AG04449 (cell line): Measurements from ENCODE around the gene C1QTNF7.

ENCODE experiments used
- CTCF ChIA-PET: fragments of 350-600 bp; formaldehyde crosslinking; extraction: SDS; loops from one replicate; lab custom pipeline; 2021; ENCODE audit warnings: antibody characterized with exemption; lab: Yijun Ruan, JAX
- POLR2A ChIA-PET: fragments of 400-600, 350-600 bp; formaldehyde crosslinking; extraction: SDS; loops from one replicate; lab custom pipeline; 2020; ENCODE audit warnings: antibody characterized with exemption, inconsistent platforms; lab: Yijun Ruan, JAX
- DNase-seq: peaks from one replicate; pipeline ENCODE4 v3.0.0-alpha.2; 2010; ENCODE audit warnings: low read depth, low spot score
- H3K4me3 ChIP-seq: 2 replicates; pipeline ENCODE4 v1.5.1; 2011; ENCODE audit warnings: low read depth, mild to moderate bottlenecking, control low read depth, low read length
- TF ChIP-seq, protein P1 (sequence below): IDR thresholded peaks from one replicate; pipeline ENCODE4 v1.5.1; 2011; ENCODE audit warnings: mild to moderate bottlenecking, moderate library complexity, low read length, control low read depth, inconsistent platforms; ENCODE audit not compliant: insufficient read depth; ENCODE audit errors: missing control alignments

The C1QTNF7 gene

GRCh38 chr4:15385515-15385914 is 42.3 kb upstream of the C1QTNF7 start:
- POLR2A ChIA-PET, result no interaction called here
- no peak overlapping the region for H3K4me3 ChIP-seq
- no peak for DNase-seq
- TF ChIP-seq, protein P1, sequence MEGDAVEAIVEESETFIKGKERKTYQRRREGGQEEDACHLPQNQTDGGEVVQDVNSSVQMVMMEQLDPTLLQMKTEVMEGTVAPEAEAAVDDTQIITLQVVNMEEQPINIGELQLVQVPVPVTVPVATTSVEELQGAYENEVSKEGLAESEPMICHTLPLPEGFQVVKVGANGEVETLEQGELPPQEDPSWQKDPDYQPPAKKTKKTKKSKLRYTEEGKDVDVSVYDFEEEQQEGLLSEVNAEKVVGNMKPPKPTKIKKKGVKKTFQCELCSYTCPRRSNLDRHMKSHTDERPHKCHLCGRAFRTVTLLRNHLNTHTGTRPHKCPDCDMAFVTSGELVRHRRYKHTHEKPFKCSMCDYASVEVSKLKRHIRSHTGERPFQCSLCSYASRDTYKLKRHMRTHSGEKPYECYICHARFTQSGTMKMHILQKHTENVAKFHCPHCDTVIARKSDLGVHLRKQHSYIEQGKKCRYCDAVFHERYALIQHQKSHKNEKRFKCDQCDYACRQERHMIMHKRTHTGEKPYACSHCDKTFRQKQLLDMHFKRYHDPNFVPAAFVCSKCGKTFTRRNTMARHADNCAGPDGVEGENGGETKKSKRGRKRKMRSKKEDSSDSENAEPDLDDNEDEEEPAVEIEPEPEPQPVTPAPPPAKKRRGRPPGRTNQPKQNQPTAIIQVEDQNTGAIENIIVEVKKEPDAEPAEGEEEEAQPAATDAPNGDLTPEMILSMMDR, result no peak
- CTCF ChIA-PET, result interaction anchor here (1.0 to 4.1 kb wide), 3 partner anchors 11 to 147 kb away, joined by 3 to 35 read pairs (median 4); no protein-coding TSS in a partner anchor

DNA sequence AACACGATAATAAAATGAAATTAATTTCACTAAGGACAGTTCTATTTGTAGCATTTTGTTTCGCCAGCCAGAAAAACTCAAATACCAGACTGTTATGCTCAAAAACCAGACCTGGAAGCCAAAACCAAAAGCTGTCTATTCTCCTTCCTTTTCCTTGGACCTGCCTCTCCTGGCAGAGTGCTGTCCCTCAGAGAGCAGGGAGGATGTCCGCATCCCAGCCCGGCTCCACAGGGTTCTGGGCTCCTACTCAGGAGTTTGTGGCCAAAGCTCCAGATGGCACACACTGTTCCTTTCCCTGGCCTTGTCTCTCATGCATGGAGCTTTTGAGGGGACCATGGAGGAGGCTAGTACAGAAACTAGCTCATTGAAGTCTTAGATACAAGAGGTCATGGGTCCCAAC is 41.9 kb upstream of the C1QTNF7 start:
- ChIA-PET CTCF (interaction anchor here (1.0 to 4.1 kb wide), 3 partner anchors 10 to 147 kb away, joined by 3 to 35 read pairs (median 4); no protein-coding TSS in a partner anchor), POLR2A (no interaction called here)
- TF ChIP-seq, protein P1, result no peak

GRCh38 chr4:15390494-15390893 is 37.3 kb upstream of the C1QTNF7 start:
- DNase-seq, result no peak
- TF ChIP-seq, protein P1, result no peak
- ChIA-PET POLR2A (no interaction called here), CTCF (interaction anchor here (1.1 to 2.1 kb wide), 3 partner anchors 9 to 66 kb away, joined by 3 to 7 read pairs (median 4); no protein-coding TSS in a partner anchor)
- no peak overlapping the region for H3K4me3 ChIP-seq

More for the DNA sequence above, 41.9 kb upstream of the C1QTNF7 start:
- no peak for DNase-seq
- no peak overlapping the region for H3K4me3 ChIP-seq

DNA sequence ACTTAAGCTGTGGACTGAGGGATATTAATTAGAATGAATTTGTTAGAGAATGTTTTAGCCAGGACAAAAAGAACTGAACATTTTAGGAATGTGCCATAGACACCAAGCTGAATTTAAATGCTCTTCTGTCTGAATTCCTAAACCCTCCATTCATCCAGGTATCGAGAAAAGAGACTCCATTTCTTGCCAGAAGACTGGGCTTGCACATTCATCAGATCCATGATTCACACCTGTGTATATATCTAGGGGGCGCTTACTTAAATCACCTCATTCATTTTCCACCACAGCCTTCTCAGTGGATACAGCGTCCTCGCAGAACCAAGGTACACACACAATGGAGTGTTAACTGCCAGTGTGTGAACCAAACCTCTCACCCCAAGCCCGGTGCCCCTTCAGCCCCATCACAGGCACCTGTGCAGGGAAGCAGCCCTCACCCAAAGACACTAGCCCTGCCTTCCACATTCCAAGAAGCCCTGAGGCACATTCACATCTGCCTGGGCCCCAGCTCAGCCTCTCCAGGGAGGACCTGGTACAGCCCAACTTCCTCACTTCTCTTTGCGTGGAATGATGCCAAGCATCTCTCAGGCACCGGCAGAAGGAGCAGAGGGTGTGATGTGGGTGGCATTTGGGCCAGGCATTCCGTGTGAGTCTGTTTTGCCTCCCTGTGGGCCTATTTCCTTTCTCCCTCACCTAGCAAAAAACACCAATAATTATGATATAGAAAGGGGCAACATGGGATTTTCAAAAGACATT is 35.6 kb upstream of the C1QTNF7 start:
- ChIA-PET POLR2A (no interaction called here), CTCF (interaction anchor here (1.0 to 2.1 kb wide), 2 partner anchors 12 to 16 kb away, joined by 3 to 7 read pairs; no protein-coding TSS in a partner anchor)
- no peak for DNase-seq
- TF ChIP-seq, protein P1, result no peak
- H3K4me3 ChIP-seq, result no peak overlapping the region

- CTCF ChIA-PET, result interaction anchor here (0.7 to 7.2 kb wide), 25 partner anchors 10 to 233 kb away, joined by 3 to 74 read pairs (median 7); no protein-coding TSS in a partner anchor
- POLR2A ChIA-PET, result no interaction called here
- H3K4me3 ChIP-seq, result no peak overlapping the region
- no peak for DNase-seq
- TF ChIP-seq, protein P1, result no peak
These were observed 32.5 kb upstream of the C1QTNF7 start for GRCh38 chr4:15395311-15395710.

- ChIA-PET CTCF (interaction anchor here (0.7 to 7.2 kb wide), 39 partner anchors 9 to 234 kb away, joined by 3 to 74 read pairs (median 5); no protein-coding TSS in a partner anchor), POLR2A (no interaction called here)
- TF ChIP-seq, protein P1, result peak; percentile 60
- no peak overlapping the region for H3K4me3 ChIP-seq
- no peak for DNase-seq
These were observed 31.6 kb upstream of the C1QTNF7 start for GRCh38 chr4:15396157-15396800.
